SH-SY5Y (cell line): ENCODE measurements around the gene CNTFR.

Experiments used
- GATA2 ChIP-seq: IDR thresholded peaks from 2 replicates; pipeline ENCODE4 v1.6.1; 2011; ENCODE audit warnings: mild to moderate bottlenecking, low read depth, low read length
- GATA3 ChIP-seq: IDR thresholded peaks from 2 replicates; pipeline ENCODE4 v1.6.1; 2011; ENCODE audit warnings: low read depth, mild to moderate bottlenecking, low read length, moderate library complexity

DNA sequence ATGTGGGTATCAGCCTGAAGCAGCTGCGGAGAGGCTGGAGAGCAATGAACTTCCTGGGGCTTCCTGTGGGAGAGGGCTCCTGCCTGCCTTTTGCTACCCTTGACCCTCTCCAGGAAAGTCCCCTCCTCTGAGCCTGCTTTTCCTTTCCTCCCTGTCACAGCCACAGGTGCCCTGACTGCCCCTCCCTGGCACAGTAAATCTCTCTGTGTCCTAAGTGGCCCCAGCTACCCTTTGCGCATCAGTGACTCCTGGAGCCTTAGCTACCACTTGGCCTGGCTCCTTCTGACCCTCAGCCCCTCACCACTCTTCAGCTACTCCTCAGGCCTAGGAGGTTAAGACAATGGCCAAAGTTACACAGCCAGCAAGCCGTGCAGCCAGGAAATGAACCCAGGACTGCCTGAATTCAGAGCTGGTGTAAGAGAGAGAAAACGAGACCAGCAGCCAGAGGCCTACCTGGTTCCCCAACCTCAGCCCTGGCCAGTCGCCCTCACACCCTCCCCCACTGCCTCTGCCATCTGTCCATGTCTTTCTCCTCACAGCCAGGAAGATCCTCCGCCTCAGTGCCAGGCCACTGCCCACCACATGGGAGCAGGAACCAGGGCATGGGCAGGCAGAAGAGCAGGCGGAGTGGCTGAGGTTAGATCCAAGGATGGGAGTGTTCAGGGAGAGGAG, 18.6 kb downstream of the CNTFR start:
- no peak for TF ChIP-seq GATA2
- TF ChIP-seq GATA3, result no peak
